Adrenal gland (tissue), 5 donors: ENCODE data around the gene FGGY.

Experiments
- CTCF ChIP-seq, 6 experiments: fragments of 450-650 bp in 4 of 6; fragments of 200-600 bp in 2 of 6; sonication (generic) in 1 of 6; IDR thresholded peaks; 1 replicate in 5 of 6; 2 replicates in 1 of 6; pipeline versions ENCODE4 v1.5.1 to v1.8.0; 2016 to 2021; ENCODE audit warnings: antibody characterized with exemption in 6 of 6, mild to moderate bottlenecking in 2 of 6, moderate library complexity in 1 of 6
- POLR2A ChIP-seq, 2 donors: fragments of 450-650 bp; IDR thresholded peaks; one replicate each; pipeline ENCODE4 v1.6.1; 2017; ENCODE audit warnings: antibody characterized with exemption in 2 of 2, mild to moderate bottlenecking in 2 of 2, moderate library complexity in 1 of 2
- donor health status: DM: no; HTN: no; CAD: no.

- TF ChIP-seq CTCF (IDR thresholded peaks at IDR 0.05) (no peak), POLR2A (IDR thresholded peaks at IDR 0.05) (no peak)
These were observed 55.2 kb downstream of the FGGY start for GRCh38 chr1:59352065-59352464.
